Measurements from ENCODE around the gene DLG5. TPM values are rescaled to one million over a fixed set of nuclear protein-coding genes. Genes with fewer than 3 reads are reported as not detected.

The DLG5 gene, protein sequence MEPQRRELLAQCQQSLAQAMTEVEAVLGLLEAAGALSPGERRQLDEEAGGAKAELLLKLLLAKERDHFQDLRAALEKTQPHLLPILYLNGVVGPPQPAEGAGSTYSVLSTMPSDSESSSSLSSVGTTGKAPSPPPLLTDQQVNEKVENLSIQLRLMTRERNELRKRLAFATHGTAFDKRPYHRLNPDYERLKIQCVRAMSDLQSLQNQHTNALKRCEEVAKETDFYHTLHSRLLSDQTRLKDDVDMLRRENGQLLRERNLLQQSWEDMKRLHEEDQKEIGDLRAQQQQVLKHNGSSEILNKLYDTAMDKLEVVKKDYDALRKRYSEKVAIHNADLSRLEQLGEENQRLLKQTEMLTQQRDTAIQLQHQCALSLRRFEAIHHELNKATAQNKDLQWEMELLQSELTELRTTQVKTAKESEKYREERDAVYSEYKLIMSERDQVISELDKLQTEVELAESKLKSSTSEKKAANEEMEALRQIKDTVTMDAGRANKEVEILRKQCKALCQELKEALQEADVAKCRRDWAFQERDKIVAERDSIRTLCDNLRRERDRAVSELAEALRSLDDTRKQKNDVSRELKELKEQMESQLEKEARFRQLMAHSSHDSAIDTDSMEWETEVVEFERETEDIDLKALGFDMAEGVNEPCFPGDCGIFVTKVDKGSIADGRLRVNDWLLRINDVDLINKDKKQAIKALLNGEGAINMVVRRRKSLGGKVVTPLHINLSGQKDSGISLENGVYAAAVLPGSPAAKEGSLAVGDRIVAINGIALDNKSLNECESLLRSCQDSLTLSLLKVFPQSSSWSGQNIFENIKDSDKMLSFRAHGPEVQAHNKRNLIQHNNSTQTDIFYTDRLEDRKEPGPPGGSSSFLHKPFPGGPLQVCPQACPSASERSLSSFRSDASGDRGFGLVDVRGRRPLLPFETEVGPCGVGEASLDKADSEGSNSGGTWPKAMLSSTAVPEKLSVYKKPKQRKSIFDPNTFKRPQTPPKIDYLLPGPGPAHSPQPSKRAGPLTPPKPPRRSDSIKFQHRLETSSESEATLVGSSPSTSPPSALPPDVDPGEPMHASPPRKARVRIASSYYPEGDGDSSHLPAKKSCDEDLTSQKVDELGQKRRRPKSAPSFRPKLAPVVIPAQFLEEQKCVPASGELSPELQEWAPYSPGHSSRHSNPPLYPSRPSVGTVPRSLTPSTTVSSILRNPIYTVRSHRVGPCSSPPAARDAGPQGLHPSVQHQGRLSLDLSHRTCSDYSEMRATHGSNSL (N-terminal part only)
- total RNA-seq, result 13.4 and 18.6 TPM in 2 replicates

DNA sequence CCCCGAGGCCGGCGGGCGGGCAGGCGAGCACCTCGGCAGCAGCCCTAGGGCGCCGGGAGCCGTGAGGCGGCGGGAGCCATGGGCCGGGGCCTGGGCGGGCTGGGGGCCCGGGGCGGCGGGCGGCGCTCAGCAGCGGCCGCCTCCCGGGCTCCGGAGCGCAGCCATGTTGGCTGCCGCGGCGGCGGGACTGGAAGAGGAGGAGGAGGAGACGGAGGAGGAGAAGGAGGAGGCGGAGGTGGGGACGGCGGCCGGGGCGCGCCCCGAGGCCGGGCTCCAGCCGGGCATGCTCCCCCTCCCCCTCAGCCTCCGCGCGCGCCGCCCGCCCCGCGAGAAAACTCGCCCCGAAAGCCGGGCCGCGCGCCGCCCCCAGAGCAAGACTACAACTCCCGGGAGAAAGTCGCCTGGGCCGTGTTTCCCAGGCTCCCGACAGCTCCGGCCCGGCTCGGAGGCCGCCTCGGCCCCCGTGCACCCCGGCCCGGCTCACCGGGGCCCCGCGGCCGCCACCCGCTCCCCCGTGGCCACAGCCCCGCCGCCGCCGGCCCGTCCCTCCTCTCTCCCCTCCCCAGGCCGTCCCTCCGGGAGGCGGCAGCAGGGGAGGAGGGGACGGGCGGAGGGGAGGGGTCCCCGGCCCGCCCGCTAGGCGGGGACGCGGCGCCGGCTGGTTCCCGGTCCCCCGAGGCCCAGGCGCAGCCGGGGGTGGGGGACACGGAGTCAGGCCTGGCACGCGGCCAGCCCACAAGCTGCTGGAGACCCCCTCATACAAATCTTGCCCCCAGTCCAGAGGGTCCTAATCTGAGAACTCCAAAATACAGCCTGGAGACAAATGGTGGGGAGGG, at the start of gene DLG5:
DLG5 (minus strand) TSS at position 190 of the 836 bp plus-strand sequence. CDS start 235 bp downstream, outside the sequence.

Small RNA genes lying within 50 kb of the gene (small RNA-seq; reads per million reads assigned to genes)
- gene RF00017 (not detected), gene RN7SL284P (not detected), gene RNU6-1266P (not detected)

Other genes with a start within 250 kb of the DLG5 start
- 29.4 and 30.2 TPM in 2 replicates for gene POLR3A, start 102.8 kb upstream of the DLG5 start, total RNA-seq
- gene RPS24, start 107.1 kb upstream of the DLG5 start, total RNA-seq, result 2,760 and 3,175 TPM in 2 replicates

Measured in thoracic aorta endothelial cell (primary cell).